NCI-H2029 treated with DMSO at 0.1 percent for 48 hours (cell line): Measurements from ENCODE around the gene ZNF611.
"Not testable (repeated sequence)": the region's sequence is repeated elsewhere in the genome, so short reads cannot be mapped to it uniquely, and the experiment has no call there.

Experiments
- DNase-seq: peaks from one replicate; lab custom pipeline; 2025; lab: John Stamatoyannopoulos, UW

The ZNF611 gene

DNA sequence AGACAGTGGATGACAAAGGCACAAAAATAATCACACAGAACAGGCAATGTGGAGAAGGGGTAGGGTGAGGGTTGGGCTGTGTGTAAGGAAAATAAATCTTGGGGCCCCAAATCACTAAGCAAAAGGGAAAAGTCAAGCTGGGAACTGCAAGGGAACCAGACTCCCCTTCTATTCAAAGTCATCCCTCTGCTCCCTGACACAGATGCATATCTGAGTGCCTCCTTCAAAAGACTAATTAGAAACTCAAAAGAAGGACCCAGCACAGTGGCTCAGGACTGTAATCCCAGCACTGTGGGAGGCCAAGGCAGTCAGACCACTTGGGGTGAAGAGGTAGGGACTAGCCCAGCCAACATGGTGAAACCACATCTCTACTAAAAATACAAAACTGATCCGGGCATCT is 18.3 kb downstream of the ZNF611 start:
- no peak for DNase-seq

DNA sequence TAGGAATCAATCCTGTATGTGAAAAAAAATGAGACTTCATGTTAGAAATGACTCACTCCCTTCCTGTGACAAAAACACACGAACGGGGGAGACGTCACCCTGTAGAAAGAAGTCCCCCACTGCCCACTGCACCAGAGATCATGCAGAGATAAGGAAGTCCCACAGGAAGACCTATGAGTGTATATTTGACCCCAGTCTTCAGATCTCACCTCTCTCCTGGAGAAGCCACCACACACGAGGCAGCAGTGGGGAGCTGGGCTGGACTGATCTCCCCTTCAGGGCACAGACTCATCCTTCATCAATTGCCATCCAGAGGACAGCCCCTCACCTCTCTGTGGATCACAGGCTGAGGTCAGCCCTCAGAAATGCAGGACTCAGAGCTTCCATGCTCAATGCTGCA is 18.9 kb downstream of the ZNF611 start:
- DNase-seq, result not testable (repeated sequence)

DNA sequence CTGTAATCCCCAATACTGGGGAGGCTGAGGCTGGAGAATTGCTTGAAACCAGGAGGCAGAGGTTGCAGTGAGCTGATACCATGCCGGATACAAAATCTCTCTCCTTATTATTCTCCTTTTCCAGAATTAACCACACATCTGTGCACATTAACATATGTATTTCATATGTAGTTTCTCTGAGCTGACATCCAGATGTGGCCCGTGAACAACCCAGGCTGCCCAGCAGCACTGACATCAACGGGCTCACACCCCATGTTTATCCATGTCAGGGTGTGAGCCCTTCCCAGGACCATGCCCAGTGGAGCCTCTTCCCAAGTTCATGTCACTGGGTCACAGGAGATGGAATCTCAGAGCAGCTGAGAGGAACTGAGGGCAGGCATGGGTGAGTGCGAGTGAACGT is 19.5 kb downstream of the ZNF611 start:
- DNase-seq, result not testable (repeated sequence)

DNA sequence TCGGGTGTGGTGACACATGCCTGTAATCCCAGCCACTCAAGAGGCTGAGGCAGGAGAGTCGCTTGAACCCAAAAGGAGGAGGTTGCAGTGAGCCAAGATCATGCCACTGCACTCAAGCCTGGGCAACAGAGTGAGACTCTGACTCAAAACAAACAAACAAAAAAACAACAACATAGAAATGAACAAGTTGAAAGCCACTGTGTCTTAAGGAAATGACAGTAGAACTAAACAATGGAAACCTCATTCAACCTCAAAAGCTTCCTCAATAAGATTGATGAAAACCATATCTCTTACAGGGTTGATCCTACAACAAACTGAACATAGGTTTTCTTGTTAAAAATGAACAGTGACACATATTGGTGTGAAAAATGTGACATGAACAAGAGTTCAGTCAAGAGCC is 21.8 kb downstream of the ZNF611 start:
- not testable (repeated sequence) for DNase-seq

DNA sequence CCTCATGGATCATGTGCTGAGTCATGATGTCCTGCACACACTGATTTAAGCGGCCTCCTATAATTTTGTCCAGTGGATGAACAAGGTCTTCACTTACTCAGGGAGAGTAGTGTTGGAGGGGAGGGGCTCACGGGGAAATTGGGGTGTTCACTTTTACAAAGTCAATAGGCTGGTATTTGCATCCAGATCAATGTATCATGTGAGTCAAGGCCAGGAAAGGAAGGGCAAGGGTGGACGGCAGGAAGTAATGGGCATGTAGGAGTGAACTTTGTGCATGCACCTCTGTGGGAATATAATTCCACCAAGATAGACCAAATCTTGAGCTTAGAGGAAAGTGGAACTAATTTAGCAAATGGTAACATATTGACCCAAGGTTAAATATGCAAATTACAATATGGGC is 23.2 kb downstream of the ZNF611 start:
- not testable (repeated sequence) for DNase-seq

DNA sequence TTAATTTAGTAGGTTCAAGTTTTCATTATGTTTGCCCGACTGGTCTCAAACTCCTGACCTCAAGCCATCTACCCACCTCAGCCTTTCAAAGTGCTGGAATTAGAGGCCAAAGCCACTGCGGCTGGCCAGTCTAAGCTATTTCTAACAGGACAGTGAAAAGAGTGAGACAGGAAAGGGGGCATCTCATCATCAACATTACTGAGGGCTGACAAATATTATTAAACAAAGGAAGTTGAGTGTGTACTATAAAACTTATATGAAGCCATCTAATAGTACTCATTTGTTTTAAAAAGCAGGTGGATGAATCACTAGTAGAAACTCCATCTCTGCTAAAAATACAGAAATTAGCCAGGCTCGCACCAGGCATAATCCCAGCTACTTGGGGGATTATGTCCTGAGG is 24.3 kb downstream of the ZNF611 start:
- no peak for DNase-seq

DNA sequence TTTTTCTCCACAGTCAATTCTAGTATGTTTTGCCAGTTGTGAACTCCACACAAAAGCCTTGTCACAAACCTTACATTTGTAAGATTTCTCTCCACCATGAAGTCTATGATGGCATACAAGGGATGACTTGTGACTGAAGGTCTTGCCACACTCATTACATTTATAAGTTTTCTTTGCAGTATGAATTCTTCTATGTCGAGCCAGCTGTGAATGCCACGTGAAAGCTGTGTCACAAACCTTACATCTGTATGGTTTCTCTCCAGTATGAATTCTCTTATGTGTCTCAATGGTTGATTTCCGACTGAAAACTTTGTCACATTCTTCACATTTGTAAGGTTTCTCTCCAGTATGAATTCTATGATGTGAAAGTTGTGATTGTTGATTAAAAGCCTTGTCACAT is 29.2 kb downstream of the ZNF611 start:
- DNase-seq, result not testable (repeated sequence)

DNA sequence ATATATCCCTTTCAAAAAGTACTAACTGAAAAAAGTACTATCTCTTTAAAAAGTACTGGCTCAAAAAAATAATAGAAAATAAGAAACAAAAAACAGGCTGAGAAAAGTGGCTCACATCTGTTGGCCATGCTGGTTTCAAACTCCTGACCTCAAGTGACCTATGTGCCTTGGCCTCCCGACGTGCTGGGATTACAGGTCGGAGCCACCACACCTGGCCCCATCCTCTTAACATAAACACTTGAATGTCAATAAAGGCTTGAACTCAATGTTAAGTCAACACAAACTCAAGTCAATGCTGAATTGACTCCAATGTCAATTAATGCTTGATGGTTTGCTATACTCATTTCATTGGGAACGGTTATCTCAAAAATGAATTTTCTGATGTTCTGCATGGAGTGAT is 30.9 kb downstream of the ZNF611 start:
- DNase-seq, result no peak

DNA sequence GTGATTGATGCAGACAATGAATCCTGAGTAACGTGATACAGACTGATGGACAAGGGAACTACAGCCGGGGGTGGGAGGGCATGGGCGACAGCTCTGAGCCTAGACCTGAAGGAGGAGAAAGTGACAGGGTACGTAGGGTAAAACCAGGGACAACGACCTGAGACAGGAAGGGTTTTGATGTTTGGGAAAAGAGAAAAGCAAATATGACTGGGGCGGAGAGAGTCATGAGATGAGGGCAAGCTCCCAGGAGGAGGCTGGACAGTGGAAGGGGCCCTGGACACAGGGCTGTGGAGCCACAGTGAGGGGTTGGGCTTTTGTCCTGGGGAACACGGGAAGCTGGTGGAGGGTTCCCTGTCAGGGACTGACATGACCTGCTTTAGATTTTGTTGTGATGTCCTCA is 34.2 kb downstream of the ZNF611 start:
- no peak for DNase-seq

DNA sequence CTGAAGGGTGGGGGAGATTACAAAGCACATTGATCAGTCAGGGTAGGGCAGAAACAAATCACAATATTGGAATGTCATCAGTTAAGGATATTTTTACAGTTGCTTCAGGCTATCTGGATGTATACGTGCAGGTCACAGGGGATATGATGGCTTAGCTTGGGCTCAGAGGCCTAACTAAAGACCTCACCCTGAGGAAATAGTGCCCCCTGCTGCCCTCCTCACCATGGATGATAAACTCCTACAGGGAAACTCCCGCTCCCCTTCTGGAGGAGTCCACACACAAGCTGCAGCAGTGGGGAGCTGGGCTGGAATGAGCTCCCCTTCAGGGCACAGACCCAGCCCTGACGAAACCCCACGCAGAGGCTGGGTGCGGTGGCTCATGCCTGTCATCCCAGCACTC is 35.3 kb downstream of the ZNF611 start:
- not testable (repeated sequence) for DNase-seq

DNA sequence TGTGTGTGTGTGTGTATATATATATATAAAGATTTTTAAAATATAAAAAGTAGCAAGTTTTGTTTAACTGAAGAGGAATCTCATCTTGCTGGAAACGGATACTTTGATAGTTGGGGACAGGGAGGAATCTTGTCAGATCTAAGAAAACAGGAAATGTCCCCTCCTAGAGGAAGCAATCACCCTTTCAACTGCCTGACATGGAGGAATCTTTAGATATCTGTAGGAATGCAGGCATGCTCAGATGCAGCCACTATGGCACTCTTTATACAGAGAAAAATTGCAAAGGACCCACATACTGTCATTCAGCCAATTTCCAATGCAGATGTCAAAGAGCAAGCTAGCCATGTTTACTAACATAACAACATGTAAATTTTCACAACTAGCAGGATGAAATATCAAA is 38.8 kb downstream of the ZNF611 start:
- DNase-seq, result no peak

DNA sequence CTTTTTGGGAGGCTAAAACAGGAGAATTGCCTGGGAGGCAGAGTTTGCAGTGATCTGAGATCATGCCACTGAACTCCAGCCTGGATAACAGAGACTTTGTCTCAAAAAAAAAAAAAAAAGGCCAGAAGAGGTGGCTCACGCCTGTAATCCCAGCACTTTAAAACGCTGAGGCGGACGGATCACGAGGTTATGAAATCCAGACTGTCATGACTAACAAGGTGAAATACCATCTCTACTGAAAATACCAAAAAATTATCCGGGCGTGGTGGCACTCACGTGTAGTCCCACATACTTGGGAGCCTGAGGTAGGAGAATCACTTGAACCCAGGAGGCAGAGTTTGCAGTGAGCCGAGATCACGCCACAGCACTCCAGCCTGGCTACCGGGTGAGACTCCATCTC is 39.9 kb downstream of the ZNF611 start:
- DNase-seq, result no peak

DNA sequence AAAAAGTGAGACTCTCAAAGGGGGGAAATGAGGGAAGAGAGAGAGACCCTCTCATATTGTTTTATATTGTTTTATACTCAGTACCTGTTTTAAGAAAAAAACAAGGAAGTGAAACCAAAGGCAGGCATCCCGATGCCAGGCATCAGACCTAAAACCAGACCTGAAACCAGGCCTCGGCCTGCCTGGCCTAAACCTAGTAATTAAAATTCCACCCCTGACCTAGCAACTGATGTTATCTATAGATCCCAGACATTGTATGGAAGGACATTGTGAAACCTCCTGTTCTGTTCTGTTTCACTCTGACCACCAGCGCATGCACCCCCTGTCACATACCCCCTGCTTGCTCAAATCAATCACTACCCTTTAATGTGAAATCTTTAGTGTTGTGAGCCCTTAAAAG is 40.6 kb downstream of the ZNF611 start:
- not testable (repeated sequence) for DNase-seq

DNA sequence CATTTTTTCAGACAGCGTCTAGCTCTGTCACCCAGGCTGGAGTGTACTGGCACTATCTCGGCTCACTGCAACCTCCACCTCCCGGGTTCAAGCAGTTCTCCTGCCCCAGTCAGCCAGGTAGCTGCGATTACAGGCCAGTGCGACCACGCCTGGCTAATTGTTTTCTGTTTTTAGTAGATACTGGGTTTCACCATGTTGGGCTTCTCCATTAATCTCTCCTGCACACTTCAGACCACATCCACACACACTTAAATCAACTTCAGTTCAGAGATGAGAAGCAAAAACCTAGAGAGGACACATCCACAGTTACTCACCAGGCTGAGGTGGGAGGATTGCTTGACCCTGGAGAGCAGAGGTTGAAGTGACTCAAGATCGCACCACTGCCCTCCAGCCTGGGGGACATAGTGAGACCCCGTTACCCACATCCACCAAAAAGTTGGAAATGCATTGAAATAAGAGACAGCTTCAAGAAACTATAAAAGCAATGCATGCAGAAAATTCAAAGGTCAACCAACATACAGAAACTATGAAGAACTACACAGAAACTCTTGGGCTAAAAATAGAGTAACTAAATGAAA is 42.3 kb downstream of the ZNF611 start:
- DNase-seq, result no peak

DNA sequence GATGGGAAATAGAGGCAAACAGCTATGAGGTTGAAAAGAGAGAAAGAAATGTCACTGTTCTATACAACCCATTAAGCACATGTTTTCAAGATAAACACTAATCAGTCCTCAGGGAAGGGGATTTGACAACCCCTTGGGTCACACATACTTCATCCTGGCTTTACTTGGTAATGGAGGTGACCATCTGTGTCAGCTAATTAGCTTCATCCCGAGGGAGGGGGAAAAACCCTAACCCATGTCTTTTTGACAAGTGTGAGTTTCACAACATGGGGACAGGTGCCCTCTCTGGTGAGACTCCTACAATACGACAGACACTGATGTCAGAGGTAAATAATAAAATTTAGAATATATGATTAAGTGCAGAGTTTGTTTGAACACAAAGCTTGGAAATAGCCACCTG is 43.1 kb downstream of the ZNF611 start:
- DNase-seq, result no peak

DNA sequence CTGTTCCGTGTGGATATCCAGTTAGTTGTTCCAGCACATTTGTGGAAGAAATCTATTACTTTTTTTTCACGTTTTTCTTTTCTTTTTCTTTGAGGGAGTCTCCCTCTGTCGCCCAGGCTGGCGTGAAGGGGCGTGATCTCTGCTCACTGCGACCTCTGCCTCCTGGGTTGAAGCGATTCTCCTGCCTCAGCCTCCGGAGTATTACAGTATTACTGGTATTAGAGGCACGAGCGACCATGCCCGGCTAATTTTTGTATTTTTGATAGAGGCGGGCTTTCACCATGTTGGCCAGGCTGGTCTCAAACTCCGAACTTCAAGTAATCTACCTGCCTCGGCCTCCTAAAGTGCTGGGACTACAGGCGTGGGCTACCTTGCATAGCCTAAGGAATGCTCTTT is 43.6 kb downstream of the ZNF611 start:
- no peak for DNase-seq

DNA sequence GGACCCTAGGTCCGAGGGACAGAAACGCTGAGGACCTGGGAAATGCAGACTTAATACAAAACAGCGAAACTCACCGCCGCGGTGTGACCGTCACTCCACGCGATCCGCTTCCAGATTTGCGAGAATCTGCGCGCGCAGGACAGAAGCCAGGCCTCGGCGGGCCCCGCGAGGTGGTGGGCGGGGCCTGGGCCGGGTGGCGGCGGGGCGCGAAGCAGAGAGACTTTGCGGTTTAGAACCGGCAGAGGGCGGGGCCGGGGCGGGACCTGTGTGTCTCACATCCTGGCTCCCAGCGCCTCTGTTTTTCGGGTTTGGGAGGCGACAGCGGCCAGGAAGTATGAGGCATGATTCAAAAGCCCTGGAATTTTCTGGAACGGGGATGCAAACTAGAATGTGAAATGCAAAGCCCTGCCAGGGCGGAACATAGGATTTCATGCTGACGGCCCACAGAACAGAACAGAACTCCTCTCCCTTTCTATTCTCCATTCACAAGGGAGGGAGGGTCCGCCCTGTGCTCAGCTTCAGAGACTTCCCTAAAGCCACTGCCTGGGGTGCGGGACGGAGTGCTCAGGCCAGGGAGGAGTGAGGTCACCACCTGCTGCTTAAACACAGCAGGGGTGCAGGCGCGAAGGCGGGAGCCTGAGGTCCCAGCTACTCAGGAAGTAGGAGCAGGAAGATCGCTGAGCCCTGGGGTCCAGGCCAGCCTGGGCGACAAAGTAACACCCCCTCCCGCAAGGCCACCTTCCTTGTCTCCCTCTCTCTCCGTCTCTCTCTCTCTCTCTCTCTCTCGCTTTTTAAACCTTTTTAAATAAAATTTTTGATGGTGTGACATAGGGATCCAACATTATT is 44.3 kb downstream of the ZNF611 start:
- DNase-seq, result peak; percentile 16

DNA sequence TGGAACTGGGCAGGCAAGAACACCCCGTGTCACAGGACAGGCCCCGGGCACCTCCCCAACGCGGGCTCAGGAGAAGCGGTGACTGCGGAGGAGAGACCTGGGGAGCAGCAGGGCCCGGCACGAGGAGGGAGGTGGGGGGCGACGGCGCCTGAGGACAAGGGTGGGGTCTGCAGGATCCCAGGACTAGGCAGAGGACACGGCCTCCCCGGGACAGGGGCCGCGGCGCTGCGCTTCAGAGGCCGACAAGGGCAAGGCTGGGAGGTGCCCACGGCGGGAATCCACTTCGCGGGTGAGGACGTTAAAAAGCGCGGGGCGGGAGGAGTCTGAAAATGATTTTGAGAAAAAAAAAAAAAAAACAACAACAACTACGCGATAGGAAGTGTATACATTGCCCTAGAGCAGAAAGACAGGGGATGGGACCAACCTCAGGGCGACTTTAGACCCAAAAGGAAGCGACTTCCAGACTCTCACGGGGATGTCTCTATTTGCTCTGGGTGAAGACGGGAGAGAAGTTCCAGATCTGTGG is 44.9 kb downstream of the ZNF611 start:
- DNase-seq, result no peak

DNA sequence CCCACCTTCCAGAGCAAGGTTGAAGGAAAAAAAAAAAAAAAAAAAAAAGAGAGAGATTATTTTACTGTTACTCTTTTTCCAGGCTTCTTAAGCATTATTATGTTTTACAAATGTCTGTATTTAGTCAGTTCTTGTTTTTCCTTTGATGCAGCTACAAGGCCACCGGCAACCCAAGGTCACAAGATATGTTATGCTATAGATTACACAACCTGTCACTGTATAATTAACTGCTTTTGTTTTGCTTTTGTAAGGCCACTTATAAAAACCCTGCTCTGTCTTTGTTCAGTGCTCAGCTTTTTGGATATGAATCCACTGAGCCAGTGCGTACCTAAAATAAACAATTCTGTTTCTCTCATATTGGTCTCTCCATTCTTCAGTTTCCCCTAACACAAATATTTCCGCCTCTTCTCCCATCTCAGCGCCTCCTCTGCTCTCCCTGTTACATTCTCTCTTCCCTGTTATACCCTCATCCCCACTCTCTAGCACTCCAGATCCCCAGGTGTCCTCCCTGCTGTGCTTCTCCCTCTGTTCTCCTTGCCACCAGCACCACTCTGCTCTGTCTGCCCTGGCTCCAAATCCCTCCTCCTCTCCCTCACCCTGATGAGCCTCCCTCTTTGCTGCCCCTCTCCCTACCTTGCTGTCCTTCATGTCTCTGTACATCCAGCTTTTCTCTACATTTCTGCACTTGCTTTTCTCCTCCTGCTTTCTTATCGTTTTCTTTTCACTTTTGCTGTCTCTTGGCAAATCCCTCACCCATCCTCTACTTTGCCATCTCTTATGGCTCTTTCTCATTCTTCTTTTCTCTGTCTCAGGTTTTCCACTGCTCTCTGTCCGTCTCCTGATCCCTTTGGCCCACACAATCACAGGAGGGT is 45.7 kb downstream of the ZNF611 start:
- peak; percentile 21 for DNase-seq

DNA sequence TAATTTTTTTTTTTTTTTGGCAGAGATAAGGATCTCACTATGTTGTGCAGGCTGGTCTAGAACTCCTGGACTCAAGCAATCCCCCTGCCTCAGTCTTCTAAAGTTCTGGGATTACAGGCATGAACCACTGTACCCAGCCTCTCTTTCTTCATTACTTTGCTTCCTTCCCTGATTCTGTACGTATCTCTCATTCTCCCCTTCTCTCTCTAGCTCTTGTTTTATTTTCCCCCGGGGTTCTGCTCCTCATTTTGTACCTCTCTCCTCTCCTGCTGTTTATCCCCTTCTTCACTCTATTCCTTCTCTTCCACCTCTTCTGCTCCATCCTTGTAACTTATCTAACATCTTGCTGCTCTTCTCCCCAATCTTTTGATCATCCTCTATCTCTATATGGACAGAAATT is 46.5 kb downstream of the ZNF611 start:
- no peak for DNase-seq

DNA sequence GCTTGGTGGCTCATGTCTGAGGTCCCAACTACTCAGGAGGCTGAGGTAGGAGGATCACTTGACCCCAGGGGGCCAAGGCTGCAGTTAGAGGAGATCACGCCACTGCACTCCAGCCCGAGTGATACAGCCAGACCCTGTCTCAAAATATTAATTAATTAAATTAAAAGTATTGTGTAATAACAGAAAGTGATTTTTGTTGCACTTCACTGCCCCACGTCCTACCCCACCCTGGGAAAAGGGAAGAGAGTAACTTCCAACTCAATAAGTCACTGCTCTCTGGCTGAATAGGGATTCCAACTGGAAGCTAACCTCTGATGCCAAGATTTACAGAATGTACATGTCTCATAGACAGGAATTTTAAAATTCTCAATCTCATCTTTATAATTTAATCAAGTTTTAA is 47.2 kb downstream of the ZNF611 start:
- no peak for DNase-seq

DNA sequence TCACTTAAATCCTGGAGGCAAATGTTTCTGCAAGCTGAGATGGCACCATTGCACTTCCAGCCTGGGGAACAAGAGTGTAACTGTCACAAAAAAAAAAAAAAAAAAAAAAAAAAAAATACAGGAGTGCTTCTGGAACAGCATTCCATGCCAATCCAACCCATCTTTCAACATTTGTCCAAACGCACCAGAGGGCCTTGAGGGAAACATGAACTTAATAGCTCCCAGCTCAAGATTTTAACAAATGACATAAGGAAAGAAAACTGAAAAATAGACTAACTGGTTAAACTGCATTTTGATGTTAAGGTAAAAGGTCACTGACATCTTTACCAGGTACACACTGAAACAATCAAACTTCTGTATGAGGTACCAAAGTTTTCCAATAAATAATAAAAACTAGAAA is 49.0 kb downstream of the ZNF611 start:
- no peak for DNase-seq

DNA sequence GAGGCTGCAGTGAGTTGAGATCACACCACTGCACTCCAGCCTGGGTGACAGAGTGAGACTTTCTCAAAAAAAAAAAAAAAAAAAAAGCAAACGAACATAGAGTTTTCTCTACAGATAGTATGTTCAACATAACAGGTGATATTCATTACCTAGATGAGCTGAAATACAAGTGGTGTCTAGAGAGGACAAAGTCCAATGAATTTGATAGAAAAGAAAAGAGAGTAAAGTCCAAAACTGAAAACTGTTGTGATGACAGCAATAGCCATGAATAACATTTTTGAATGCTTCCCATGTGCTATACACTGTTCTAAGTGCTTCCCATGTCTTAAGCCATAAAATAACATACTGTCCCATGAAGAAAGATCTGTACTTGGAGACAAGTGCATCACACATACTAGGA is 53.6 kb downstream of the ZNF611 start:
- not testable (repeated sequence) for DNase-seq
